ENCODE measurements around the gene MYO5B.
"Not testable (repeated sequence)": the region's sequence is repeated elsewhere in the genome, so short reads cannot be mapped to it uniquely, and the experiment has no call there.

Gene MYO5B

GRCh38 chr18:49846718-49847470 is 348.1 kb downstream of the MYO5B start:
- no peak for DNase-seq

GRCh38 chr18:49846361-49846662 is 348.6 kb downstream of the MYO5B start:
- DNase-seq, result no peak

GRCh38 chr18:49845629-49846360 is 349.2 kb downstream of the MYO5B start:
- no peak for DNase-seq

GRCh38 chr18:49844903-49845302 is 350.0 kb downstream of the MYO5B start:
- DNase-seq, result no peak

- no peak for DNase-seq
These were observed 350.9 kb downstream of the MYO5B start for GRCh38 chr18:49843778-49844625.

GRCh38 chr18:49843131-49843530 is 351.8 kb downstream of the MYO5B start:
- DNase-seq, result no peak

- DNase-seq, result no peak
These were observed 352.3 kb downstream of the MYO5B start for GRCh38 chr18:49842656-49843055.

- DNase-seq, result no peak
These were observed 353.4 kb downstream of the MYO5B start for GRCh38 chr18:49841236-49842217.

- no peak for DNase-seq
These were observed 355.9 kb downstream of the MYO5B start for GRCh38 chr18:49839012-49839411.

- no peak for DNase-seq
These were observed 356.6 kb downstream of the MYO5B start for GRCh38 chr18:49838381-49838780.

GRCh38 chr18:49837889-49838288 is 357.1 kb downstream of the MYO5B start:
- no peak for DNase-seq

- DNase-seq, result not testable (repeated sequence)
These were observed 357.6 kb downstream of the MYO5B start for GRCh38 chr18:49837316-49837835.

GRCh38 chr18:49835405-49835804 is 359.5 kb downstream of the MYO5B start:
- DNase-seq, result no peak

GRCh38 chr18:49834258-49834657 is 360.7 kb downstream of the MYO5B start:
- DNase-seq, result no peak

- DNase-seq, result no peak
These were observed 361.1 kb downstream of the MYO5B start for GRCh38 chr18:49833814-49834213.

GRCh38 chr18:49832221-49832647 is 362.7 kb downstream of the MYO5B start:
- no peak for DNase-seq

GRCh38 chr18:49827996-49828395 is 367.0 kb downstream of the MYO5B start:
- DNase-seq, result no peak

GRCh38 chr18:49819823-49820671 is 374.9 kb downstream of the MYO5B start:
- DNase-seq, result no peak

- DNase-seq, result no peak
These were observed 375.8 kb downstream of the MYO5B start for GRCh38 chr18:49819071-49819662.

- DNase-seq, result no peak
These were observed 377.0 kb downstream of the MYO5B start for GRCh38 chr18:49817947-49818346.

- DNase-seq, result no peak
These were observed 379.0 kb downstream of the MYO5B start for GRCh38 chr18:49815927-49816326.
